Measurements from ENCODE around the gene CCDC106.

CCDC106 gene

GRCh38 chr19:55694241-55694655, 46.2 kb downstream of the CCDC106 start:
- intact Hi-C loops (cut with DNase I; ENCODE audit: low total_unique reads) = no loop called here
- Histone ChIP-seq H3K36me3 (peaks cover 63 to 99% (median 73%) of the 10 kb centered on the region in 3 donors), H3K4me1 (no peaks in the 10 kb centered on the region), H3K27me3 (no peaks in the 10 kb centered on the region), H3K4me3 (no peak overlapping the region), H3K9me3 (no peaks in the 10 kb centered on the region), H3K27ac (no peak overlapping the region)
- DNase-seq = peak in 1 of 2 donors; percentile 13
- no peak for TF ChIP-seq CTCF (IDR thresholded peaks at IDR 0.05)

- intact Hi-C loops (cut with DNase I; ENCODE audit: low total_unique reads) = no loop called here
- Histone ChIP-seq H3K9me3 (no peaks in the 10 kb centered on the region), H3K27me3 (no peaks in the 10 kb centered on the region), H3K36me3 (peaks cover 57 to 98% (median 67%) of the 10 kb centered on the region in 3 donors), H3K27ac (no peak overlapping the region), H3K4me3 (no peak overlapping the region), H3K4me1 (no peaks in the 10 kb centered on the region)
- TF ChIP-seq CTCF (IDR thresholded peaks at IDR 0.05) = no peak
- DNase-seq = peak in 1 of 2 donors; percentile 60
These were observed 46.9 kb downstream of the CCDC106 start for GRCh38 chr19:55694656-55695491.

DNA sequence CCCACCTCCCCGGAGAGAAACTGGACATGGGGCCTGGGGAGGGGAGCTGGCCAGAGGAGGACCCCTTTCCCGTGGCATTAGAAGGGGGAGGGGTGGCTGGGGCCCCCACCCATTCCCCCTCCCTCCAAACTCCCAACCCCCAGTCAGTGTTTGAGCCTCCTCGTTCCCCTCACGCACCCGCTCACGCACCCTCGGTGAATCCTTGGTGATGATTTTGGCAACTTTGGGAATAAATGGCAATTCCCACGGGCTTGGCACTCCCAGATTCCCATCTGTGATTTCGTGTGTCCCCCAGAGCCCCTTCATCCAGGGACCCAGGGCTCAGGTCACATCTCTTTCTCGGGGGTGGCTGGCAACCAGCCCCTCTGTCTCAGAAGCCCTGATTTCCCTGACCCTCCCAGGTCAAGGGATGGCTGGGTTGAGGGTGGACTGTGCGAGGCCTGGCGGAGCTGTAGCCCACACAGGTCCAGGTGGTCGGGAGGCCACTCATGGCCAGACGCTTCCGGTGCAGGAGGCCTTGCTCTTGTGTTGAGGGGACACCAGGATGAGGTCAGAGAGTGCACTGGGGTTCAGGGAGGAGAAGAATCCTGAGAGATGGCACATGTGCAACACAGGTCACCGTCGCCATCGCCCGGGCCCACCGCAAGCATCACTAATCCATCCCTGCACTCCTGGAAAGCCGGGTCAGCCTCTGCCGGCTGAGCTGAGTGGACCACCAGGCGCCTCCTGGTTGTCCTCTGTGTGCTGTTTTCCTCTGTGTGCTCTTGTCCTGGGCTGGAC, 47.7 kb downstream of the CCDC106 start:
- H3K27ac ChIP-seq = no peak overlapping the region
- H3K9me3 ChIP-seq = no peaks in the 10 kb centered on the region
- H3K4me1 ChIP-seq = no peaks in the 10 kb centered on the region
- intact Hi-C loops (cut with DNase I; ENCODE audit: low total_unique reads) = no loop called here
- H3K36me3 ChIP-seq = peaks cover 49 to 98% (median 61%) of the 10 kb centered on the region in 3 donors
- DNase-seq = peak in 1 of 2 donors; percentile 60
- no peaks in the 10 kb centered on the region for H3K27me3 ChIP-seq
- no peak overlapping the region for H3K4me3 ChIP-seq
- no peak for TF ChIP-seq CTCF (IDR thresholded peaks at IDR 0.05)

DNA sequence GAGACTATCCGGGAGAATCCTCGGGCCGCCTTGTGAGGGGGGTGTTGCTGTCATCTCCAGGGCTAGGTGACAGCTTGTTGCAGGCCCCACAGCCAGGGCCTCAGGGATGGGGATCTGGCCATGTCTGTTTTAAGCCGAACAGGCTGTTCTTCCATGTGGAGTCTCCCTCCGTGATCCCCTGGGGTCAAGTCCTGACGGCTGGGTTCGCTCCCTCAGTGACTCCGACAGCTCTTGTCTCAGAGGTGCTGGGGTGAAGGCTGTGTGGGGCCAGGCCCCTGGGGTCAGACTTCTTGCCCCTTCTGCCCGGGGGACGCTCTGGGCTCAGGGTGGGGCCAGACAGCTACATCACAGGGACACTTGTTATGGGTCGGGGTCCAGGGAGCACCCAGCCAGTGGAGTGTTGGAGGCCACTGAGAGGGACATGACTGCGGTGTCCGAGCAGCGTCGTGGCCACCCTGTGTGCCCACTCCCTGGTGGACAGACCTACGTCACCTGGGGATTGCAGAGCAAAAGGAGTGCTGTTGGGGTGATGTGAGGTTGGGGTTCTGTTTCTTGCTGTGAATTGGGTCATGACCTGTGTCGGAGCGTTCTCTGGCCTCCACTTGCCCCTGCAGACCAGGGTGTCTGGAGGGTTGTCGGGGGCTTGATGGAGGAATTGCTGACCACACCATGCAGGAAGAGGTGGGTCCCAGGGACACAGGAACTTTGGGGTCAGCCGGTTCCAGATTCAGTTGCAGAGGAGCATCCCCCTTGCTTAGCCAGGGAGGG, 48.5 kb downstream of the CCDC106 start:
- no peaks in the 10 kb centered on the region for H3K27me3 ChIP-seq
- H3K4me1 ChIP-seq = no peaks in the 10 kb centered on the region
- peaks cover 44 to 93% (median 56%) of the 10 kb centered on the region in 3 donors for H3K36me3 ChIP-seq
- H3K27ac ChIP-seq = no peak overlapping the region
- no peak overlapping the region for H3K4me3 ChIP-seq
- TF ChIP-seq CTCF (IDR thresholded peaks at IDR 0.05) = no peak
- H3K9me3 ChIP-seq = no peaks in the 10 kb centered on the region
- intact Hi-C loops (cut with DNase I; ENCODE audit: low total_unique reads) = no loop called here
- peak in 1 of 2 donors; percentile 37 for DNase-seq

DNA sequence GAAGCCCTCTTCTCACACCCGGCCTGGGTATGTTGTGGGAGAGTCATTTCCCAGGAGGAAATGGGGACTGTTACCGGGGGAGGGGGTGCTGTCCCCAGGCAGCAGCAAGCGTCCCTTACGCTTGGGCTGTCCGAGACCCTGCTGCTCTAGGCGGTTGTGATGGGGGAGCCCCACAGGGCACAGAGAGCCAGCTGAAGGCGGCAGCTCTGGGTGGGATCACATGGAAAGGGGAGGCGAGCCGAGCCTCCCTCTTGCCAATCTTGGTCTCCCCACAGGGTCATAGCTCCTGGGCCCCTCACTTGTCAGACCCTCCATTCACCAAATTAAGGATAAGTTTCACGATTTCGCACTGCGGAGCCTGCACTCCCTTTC, 49.0 kb downstream of the CCDC106 start:
- Histone ChIP-seq H3K9me3 (no peaks in the 10 kb centered on the region), H3K36me3 (peaks cover 42 to 88% (median 50%) of the 10 kb centered on the region in 3 donors), H3K27ac (no peak overlapping the region), H3K4me3 (no peak overlapping the region), H3K4me1 (no peaks in the 10 kb centered on the region), H3K27me3 (no peaks in the 10 kb centered on the region)
- no peak for TF ChIP-seq CTCF (IDR thresholded peaks at IDR 0.05)
- DNase-seq = peak in 1 of 2 donors; percentile 34
- intact Hi-C loops (cut with DNase I; ENCODE audit: low total_unique reads) = no loop called here
